Epithelial cell of esophagus (primary cell): ENCODE measurements around the gene WDR7.

ENCODE experiments used
- DNase-seq: peaks from one replicate; pipeline ENCODE4 v3.0.0; 2010; ENCODE audit warnings: low read depth
- H3K4me3 ChIP-seq: 2 replicates; pipeline ENCODE4 v1.5.1; 2011; ENCODE audit warnings: mild to moderate bottlenecking, low read length, control low read depth
- TF ChIP-seq, protein P1 (sequence below): IDR thresholded peaks from 2 replicates; pipeline ENCODE4 v1.5.1; 2011; ENCODE audit warnings: low read depth, mild to moderate bottlenecking, low read length, control low read depth, inconsistent platforms; ENCODE audit not compliant: insufficient read depth; ENCODE audit errors: missing control alignments

Gene WDR7

DNA sequence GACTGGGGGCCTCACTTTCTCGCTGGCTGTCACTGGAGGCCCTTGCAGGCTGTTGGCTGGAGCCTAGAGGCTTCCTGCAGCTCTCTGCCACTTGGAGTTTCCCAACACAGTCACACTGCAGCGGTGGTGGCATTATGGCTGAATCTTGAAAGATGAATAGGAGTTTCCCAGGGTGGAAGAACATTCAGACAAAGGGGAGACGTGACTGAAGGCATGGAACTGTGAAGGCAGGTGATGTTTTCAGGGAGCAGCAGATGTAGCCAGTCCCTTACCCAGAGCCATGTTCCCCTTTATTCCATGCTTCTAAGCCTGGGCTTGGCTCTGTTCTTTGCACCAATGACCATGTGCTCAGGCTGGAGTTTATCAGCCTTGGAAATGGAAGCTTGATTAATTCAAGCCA is 389.0 kb downstream of the WDR7 start:
- TF ChIP-seq, protein P1, sequence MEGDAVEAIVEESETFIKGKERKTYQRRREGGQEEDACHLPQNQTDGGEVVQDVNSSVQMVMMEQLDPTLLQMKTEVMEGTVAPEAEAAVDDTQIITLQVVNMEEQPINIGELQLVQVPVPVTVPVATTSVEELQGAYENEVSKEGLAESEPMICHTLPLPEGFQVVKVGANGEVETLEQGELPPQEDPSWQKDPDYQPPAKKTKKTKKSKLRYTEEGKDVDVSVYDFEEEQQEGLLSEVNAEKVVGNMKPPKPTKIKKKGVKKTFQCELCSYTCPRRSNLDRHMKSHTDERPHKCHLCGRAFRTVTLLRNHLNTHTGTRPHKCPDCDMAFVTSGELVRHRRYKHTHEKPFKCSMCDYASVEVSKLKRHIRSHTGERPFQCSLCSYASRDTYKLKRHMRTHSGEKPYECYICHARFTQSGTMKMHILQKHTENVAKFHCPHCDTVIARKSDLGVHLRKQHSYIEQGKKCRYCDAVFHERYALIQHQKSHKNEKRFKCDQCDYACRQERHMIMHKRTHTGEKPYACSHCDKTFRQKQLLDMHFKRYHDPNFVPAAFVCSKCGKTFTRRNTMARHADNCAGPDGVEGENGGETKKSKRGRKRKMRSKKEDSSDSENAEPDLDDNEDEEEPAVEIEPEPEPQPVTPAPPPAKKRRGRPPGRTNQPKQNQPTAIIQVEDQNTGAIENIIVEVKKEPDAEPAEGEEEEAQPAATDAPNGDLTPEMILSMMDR = no peak
- no peak for DNase-seq
- no peak overlapping the region for H3K4me3 ChIP-seq

DNA sequence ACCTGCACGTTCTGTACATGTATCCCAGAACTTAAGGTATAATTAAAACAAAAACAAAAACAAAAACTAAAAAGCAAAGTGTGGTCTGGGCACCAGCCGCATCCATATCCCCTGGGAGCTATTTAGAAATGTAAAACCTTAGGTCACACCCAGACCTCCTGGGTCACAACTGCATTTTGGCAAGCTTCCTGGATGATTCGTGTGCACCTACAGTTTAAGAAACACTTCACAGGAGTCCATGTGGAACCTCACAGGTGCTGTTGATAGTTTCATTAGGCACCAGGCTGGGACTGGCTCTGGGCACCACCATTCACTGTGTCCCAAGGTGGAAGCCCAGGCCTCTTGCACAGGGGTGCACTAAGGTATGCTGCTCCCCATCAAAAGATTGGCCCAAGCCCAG is 392.1 kb downstream of the WDR7 start:
- DNase-seq = no peak
- TF ChIP-seq, protein P1 = no peak
- H3K4me3 ChIP-seq = no peak overlapping the region

DNA sequence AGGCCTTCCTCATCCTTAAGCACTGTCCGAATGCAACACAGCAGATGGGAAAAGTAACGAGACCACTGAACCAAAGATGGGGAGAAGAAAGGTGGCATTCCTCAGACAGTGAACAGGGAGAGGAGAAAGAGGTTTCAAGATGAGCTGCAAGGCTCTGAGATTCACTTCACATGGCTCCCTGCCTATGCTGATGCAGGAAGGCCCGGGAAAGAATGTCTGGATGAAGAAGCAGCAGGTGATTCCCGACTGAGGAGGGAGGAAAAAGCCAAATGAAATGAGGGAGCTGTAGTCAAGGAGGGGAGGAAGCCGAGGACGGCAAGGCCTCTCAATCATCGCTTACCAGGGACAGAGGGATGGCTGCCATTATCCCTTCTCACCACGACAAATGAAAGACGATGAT is 397.2 kb downstream of the WDR7 start:
- no peak overlapping the region for H3K4me3 ChIP-seq
- TF ChIP-seq, protein P1 = no peak
- DNase-seq = no peak

DNA sequence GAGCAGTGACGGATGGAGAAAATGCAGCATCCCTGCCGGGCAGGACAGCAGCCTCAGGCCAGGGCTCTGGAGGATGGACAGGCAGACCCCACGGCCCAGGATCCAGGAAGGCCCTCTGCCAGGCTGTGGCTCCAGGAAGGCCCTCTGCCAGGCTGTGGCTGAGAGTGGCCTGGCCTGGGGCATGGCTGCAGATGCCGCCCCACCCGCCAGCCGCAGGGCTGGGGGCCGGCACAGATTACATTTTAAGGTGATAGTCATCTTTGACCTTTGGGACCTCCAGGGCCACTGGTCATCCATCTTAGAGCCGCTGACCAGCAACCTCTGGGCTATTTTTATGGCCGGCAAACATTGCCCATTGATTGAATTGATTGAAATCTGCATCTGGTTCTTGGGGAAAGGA is 397.7 kb downstream of the WDR7 start:
- H3K4me3 ChIP-seq = no peak overlapping the region
- TF ChIP-seq, protein P1 = no peak
- no peak for DNase-seq

DNA sequence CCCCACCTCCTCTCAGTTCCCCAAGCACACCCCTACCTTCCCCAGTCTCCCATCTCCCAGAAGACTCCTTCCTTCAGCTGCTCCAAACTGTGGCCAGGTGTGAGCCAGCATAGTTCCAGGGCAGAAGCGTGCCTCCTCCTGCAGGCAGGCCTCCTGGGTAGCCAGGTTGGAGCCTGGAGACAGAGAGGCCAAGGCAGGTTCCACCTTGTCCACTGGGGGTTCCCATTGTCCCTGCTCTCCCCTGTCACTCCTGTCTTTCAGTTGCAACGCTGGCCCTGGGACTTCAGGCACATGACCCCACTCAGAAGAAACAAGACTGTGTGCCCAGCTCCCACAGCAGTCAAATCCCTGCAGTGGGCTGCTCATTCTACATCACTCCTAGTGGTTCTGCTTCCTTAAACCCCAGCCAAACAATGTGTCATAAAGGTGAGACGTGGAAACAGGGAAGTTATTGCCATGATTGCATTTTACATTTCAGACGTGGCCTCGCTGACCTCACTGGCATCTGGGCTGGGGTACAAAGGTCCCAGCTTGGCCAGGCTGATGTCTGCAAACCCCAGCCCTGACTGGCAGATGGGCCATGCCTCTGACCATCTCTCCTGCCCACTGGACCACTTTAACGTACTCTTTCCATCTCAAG is 399.3 kb downstream of the WDR7 start:
- no peak overlapping the region for H3K4me3 ChIP-seq
- TF ChIP-seq, protein P1 = no peak
- DNase-seq = no peak

DNA sequence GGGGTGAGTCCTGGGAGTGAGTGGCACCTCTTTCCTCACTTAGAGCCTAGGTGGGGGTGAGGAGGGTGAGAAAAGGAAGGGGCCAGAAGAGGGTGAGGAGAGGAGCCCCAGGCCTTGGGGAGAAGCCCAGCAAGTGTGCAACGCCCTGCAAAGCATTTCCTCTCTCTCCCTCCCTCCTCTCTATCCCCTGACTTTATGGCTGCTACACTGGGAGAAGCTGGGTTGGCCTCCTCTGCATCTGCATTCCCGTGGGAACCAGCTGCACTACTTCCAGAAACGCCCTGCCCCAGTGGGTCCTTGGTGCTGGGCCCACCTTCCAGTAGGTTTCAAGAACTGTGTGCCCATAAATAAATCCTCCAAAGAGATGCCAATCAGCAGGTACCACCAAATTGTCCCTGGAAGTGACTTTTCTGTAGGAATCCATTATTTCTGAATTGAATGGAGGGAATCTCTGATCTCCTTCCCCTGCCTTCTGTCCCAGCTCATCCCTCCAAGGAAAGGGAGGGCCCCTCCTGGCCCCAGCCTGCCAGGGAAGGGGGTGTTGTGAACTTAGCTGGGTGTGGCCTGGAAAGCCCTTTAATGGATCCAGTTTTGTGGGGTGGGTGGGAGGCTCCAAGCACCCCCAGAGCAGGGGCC is 400.0 kb downstream of the WDR7 start:
- DNase-seq = no peak
- H3K4me3 ChIP-seq = no peak overlapping the region

More for the DNA sequence above, 400.0 kb downstream of the WDR7 start:
- TF ChIP-seq, protein P1 = no peak
